GM18907 (cell line): ENCODE data around the gene CCDC170.
A peak's percentile ranks its signal among the peaks of the same experiment; 100 is the strongest.

ENCODE experiments used
- ATAC-seq: cut with Tn5 transposase; IDR thresholded peaks from one replicate; pipeline ENCODE4 v1.9.1; 2021; ENCODE audit warnings: mild to moderate bottlenecking, moderate library complexity; ENCODE audit not compliant: unreplicated experiment

Gene CCDC170

DNA sequence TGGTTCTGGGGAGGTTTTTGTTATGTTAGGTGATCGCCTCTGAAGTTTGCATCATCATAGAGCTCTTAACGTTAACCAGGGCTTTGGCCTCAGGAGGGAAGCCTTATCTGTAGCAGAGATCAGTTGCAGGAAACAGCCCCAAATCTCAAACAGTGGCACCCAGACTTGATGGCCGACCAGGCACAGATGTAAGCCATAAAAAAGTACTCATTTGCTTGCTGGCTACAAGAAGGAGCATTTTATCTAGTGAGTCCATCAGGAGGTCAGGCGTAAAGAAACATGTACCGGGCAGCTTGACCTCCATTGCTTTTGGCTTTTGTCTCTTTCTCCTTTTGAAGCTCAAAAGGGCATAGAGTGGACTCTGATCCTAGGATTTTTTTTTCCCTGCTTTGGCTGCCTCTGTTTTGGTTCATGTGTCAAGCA, 122.3 kb downstream of the CCDC170 start:
- ATAC-seq = no peak

GRCh38 chr6:151616600-151616999, 122.8 kb downstream of the CCDC170 start:
- no peak for ATAC-seq

- ATAC-seq = no peak
These were observed 123.7 kb downstream of the CCDC170 start for GRCh38 chr6:151617539-151617938.

GRCh38 chr6:151618717-151619116, 124.9 kb downstream of the CCDC170 start:
- no peak for ATAC-seq

GRCh38 chr6:151620179-151620578, 126.4 kb downstream of the CCDC170 start:
- no peak for ATAC-seq

- ATAC-seq = no peak
These were observed 130.3 kb downstream of the CCDC170 start for GRCh38 chr6:151624071-151624470.

DNA sequence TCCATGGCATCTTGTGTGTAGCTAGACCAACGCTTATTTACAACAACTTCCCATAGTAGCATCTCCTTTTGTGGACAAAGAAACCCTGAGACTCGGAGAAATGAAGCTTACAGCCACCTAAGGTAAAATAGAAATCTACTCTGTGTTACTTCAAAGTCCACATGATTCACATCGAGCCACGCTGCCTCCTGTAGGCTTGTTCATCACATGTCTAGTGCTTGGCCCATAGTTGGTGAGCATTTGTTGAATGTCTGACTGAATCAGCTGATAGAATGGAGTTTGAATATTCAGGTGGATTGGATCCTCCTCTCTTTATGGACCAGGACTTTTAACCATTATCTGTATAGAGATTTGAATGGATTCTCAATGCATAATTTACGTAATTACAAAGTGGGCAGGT, 130.7 kb downstream of the CCDC170 start:
- no peak for ATAC-seq

DNA sequence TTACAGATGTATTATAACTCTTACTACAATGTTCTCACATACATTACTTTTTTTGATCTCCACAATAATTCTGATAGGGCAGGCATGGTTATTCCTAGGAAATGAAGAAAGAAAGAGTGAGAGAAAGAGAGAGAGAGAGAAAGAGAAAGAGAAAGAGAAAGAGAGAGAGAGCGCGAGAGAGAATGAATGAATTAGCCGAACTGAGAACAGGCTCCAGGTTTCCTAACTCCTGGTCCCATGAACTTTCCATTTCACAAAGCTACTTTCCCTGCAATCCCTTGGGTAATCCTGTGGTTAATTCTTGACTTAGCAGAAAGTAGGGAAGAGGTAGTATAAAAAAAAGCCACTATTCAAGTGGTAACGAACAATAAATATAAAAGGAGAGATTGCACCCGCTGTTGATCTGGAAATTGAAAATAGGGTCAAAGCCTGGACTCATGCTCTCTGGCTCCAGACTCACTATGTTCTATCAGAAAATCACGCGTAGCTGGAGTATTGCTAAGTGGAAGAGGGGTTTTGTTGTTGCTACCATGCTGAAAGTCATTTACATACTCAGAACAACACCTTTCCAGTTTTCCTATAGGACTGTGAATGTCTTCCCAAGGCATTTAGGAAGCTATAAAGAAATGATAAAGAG, 131.2 kb downstream of the CCDC170 start:
- no peak for ATAC-seq

DNA sequence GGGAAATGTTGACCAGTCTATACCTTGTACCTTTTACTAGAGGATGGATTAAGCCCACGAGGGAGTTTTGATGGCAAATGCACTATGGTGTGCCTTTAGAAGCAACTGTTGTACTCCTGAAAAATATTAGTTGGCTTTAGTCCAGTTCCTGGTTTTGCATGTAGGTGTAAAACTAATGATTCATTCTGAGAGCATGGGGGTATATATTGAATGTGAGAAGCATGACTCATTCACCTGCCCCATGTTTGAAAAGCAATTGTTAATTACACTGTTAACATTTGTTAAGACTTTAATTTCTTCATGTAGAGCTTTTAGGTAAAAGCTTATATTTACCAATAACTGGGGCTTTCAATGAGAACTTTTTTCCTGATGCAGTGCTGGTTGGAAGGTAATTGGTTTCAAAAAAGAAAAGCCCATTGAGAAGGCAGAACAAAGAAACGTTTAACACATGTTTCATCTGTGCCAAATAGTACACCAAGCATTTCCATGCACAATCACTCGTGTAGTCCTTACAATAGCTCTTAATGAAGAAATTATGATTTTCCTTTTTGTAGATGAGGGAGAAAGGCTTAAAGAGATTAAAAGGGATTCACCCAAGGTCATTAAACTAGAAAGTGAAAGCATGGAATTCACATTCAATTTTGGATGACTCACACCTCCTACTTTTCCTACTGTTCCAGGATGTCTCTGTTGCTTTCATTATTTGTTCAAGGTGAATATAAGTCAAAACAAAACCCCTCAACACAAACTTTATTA, 134.1 kb downstream of the CCDC170 start:
- peak; percentile 60 for ATAC-seq

DNA sequence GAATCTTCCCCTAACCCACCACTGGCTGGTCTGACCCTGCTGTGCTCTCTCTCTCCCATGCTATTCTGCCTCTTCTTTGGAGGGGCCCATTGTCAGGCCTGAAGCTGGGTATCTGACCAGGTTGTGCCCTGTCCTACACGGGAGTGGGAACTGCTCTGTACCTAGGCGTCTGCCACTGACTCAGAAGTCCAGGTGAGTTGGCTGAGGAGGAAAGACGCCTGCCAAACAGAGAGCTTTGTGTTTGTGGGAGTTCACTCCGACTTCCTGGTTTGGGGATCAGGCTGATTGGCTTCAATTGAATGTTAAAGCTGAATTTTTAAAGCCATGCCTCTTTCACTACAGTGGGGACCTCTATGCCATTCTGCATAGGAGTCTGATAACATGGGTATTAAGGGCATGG, 136.0 kb downstream of the CCDC170 start:
- ATAC-seq = no peak

DNA sequence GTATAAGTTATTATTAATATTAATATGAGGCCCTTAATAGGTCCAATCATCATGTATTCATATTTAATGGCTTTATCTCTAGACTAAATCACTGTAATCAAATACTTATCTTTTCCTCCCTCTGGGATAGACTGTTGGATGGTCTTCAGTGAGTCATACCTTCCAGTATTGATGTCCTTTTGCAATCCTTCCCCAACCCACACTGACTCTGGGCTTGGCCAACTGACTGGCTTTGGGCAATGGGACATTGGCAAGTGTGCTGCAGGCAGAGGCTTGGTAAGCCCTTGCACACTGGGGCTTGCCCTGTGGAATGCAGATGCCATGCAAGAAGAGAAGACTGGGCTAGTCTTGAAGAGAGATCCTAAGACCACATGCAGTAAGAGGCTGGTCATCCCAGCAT, 136.6 kb downstream of the CCDC170 start:
- ATAC-seq = no peak

GRCh38 chr6:151630991-151631655, 137.3 kb downstream of the CCDC170 start:
- ATAC-seq = no peak

DNA sequence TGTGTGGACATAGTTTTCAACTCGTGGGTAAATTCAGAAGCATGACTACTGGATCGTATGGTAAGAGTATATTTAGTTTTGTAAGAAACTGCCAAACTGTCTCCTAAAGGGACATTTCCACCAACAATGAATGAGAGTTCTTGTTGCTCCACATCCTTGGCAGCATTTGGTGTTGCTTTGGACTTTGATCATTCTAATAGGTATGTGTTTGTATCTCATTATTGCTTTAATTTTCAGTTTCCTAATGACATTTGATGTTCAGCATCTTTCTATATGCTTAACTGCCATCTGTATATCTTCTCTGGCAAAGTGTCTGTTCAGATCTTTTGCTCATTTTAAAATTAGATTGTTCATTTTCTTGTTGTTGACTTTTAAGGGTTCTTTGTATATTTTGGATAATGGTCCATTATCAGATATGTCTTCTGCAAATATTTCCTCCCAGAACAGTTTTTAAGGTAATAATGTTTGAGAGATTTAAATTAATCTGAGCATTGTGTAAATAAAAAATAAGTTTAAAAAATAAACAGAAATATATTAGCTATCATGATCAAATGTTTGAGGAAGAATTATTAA, 138.7 kb downstream of the CCDC170 start:
- ATAC-seq = no peak

GRCh38 chr6:151633526-151634335, 139.9 kb downstream of the CCDC170 start:
- ATAC-seq = no peak

DNA sequence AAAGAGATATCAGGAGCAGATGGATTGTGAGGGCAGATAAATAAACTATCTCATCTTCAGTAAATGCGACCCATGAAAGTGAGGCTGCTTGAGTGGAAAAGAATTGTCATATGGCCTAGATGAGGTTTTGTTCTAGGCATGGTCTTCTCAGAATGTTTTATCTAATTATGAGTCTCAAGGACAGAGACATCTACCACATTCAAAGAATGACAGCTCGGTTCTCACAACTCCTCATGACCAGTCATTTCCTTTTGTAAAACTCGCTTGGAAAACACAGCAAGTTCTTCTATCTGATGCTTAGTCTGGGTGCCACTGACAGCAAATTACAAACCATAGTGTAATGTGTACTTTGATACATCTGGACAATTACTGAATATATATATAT, 140.5 kb downstream of the CCDC170 start:
- no peak for ATAC-seq

DNA sequence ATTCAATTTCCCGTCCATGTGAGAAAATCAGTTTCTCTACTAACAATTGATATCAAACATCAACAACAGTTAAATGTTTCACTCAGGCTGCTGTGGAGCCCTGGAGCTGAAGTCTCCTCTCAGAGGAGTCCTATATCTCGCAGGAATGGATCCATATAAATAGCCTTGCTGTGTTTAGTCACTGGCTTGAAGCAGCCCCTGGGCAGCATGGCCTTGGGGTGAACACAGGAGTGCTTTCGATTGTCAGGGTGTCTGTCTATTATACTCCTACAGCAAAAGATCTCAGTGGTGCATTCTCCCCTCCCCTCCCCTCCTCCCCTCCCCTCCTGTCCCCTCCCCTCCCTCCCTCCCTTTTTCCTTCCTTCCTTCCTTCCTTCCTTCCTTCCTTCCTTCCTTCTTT, 141.9 kb downstream of the CCDC170 start:
- no peak for ATAC-seq

DNA sequence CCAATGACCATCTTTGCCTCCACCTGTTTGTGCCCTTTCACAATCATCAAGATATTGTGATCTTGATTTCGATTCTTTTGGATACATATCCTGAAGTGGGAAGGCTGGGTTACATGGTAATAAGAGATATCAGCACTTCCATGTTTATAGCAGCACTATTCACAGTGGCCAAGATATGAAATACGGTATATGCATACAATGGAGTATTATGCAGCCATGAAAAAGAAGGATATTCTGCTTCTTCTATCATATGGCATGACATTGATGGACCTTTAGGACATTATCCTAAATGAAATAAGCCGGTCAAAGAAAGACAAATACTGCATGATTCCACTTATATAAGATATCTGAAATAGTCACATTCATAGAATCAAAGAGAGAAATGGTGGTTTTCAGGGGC, 144.0 kb downstream of the CCDC170 start:
- no peak for ATAC-seq

GRCh38 chr6:151639750-151640149, 145.9 kb downstream of the CCDC170 start:
- ATAC-seq = no peak

DNA sequence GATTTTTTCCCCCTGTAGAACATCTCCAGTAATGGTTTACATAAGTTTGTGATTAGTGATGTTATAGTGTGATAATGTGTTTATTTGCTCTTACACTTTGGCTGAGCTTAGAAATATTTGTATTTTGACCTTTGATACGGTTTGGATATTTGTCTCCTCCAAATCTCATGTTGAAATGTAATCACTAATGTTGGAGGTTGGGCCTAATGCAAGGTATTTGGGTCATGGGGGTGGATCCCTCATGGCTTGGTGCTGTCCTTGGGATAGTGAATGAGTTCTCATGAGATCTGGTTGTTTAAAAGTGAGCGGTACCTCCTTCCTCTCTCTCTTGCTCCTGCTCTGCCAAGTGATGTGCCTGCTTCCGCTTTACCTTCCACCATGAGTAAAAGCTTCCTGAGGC, 147.2 kb downstream of the CCDC170 start:
- ATAC-seq = no peak

GRCh38 chr6:151647976-151648639, 154.3 kb downstream of the CCDC170 start:
- ATAC-seq = no peak
